ENCODE results near the gene HOXD9.

- TF ChIP-seq POLR2AphosphoS5 (IDR thresholded peaks at IDR 0.05) (no peak), CTCF (IDR thresholded peaks at IDR 0.05) (no peak), POLR2A (IDR thresholded peaks at IDR 0.05) (no peak)
Observed at GRCh38 chr2:176076796-176077195, 45.7 kb upstream of the HOXD9 start.

All from stomach (tissue), 4 donors.